ES-I3 (cell line): Measurements from ENCODE around the gene SDK2.

Experiments
- H3K36me3 ChIP-seq: 2 replicates; pipeline ENCODE4 v1.6.1; 2013; ENCODE audit warnings: mild to moderate bottlenecking, low read length, control low read depth, moderate library complexity; ENCODE audit not compliant: insufficient read depth
- H3K4me1 ChIP-seq: 2 replicates; pipeline ENCODE4 v1.6.1; 2013; ENCODE audit warnings: mild to moderate bottlenecking, control low read depth, low read length; ENCODE audit not compliant: insufficient read depth
- H3K9ac ChIP-seq: 2 replicates; pipeline ENCODE4 v1.6.1; 2013; ENCODE audit warnings: low read depth, mild to moderate bottlenecking, low read length, moderate library complexity
- H3K9me3 ChIP-seq: 2 replicates; pipeline ENCODE4 v1.6.1; 2013; ENCODE audit warnings: mild to moderate bottlenecking, low read length, moderate library complexity; ENCODE audit not compliant: control insufficient read depth, insufficient read depth

The SDK2 gene

DNA sequence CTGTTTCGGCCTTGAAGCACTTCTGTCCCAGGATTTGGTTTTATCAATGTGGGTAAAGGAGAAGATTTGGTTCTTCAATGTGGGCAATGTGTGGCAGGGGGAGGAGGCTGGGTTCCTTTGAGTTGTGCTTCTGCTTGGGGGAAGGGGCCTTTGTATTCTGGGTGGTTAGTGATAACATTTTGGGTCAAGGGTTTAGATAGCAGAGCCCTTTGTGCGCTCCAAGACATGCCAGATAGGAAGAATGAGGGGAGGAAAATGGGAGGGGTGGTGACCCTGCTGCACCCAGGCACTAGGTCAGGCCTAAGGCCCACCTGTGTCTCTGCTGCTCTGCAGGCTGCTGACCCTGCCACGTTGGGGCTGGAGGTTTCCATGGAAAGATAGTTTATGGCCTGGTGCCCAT is 292.5 kb downstream of the SDK2 start:
- peaks cover 28% of the 10 kb centered on the region; the same call in 1 of the 2 replicates for H3K4me1 ChIP-seq
- no peak overlapping the region for H3K9ac ChIP-seq
- no peaks in the 10 kb centered on the region for H3K9me3 ChIP-seq
- no peaks in the 10 kb centered on the region for H3K36me3 ChIP-seq

DNA sequence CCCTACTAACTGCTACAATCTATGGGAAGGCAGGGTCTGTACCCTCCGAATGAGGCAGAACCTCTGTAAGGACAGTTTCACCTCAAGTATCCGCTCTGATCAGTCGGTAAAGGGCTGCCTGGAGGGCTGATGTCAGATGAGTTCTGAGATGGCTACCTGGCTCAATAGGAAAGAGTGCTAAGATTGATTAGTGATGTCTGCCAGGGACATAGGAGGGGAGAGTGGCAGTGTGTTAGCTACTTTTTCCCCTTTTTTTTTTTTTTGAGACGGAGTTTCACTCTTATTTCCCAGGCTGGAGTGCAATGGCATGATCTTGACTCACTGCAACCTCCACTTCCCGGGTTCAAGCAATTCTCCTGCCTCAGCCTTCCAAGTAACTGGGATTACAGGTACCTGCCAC is 293.4 kb downstream of the SDK2 start:
- H3K9me3 ChIP-seq, result no peaks in the 10 kb centered on the region
- no peaks in the 10 kb centered on the region for H3K36me3 ChIP-seq
- H3K9ac ChIP-seq, result no peak overlapping the region
- H3K4me1 ChIP-seq, result peaks cover 22% of the 10 kb centered on the region; the same call in 1 of the 2 replicates

DNA sequence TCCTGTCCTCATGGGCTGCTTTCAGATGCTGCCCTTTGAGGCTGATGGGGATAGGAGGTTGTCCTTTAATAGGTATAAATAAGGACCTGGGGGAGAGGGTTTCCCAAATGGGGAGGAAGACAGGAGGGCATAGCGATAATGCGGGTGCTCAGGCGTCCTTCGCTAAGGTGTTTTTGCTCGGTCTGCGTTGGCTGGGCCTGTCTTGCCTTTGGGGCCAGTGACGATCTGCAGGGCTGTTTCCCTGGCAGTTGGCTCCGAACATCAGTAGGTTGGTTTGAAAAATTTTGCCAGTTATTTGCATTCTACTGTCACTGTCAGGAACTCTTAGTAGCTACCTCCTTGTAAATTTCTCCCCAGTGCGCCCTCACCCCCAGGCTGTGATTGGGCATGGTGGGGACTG is 294.6 kb downstream of the SDK2 start:
- peaks cover 21% of the 10 kb centered on the region; the same call in 1 of the 2 replicates for H3K4me1 ChIP-seq
- H3K9ac ChIP-seq, result no peak overlapping the region
- no peaks in the 10 kb centered on the region for H3K36me3 ChIP-seq

DNA sequence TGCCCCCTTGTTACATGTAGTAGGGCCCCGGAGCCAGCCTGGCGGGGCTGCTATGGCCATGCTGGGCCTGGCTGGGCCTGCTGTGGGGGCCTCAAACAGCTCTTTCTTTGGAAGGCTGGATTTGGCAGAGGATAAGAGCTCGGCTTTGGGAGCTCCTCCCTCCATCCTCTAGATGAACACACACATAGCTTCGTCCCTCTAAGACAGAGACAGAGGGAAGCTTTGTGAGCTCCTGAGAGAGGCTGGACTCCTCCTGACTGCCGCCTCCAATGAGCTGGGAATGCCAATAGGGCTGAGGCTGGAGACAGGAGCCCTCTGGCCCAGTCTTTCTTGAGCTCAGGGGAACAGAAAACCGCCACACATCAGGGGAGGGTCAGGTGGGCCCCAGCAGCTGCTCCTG is 295.1 kb downstream of the SDK2 start:
- H3K4me1 ChIP-seq, result peaks cover 26% of the 10 kb centered on the region
- no peaks in the 10 kb centered on the region for H3K36me3 ChIP-seq
- no peak overlapping the region for H3K9ac ChIP-seq
- no peaks in the 10 kb centered on the region for H3K9me3 ChIP-seq

More for the DNA sequence above, 294.6 kb downstream of the SDK2 start:
- H3K9me3 ChIP-seq, result no peaks in the 10 kb centered on the region

DNA sequence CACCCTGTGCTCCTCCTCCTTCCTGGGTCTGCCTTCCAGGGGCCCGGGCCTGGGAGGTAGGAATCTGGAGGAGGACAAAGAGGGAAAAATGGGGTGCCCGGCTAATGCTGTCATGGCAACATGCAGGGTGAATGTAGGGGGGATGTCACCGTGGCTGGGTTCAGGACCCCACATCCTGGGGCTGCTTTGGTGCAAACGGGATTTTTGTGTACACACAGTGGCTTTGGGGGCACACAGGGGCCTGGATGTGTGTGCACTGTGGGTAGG is 295.5 kb downstream of the SDK2 start:
- Histone ChIP-seq H3K36me3 (no peaks in the 10 kb centered on the region), H3K9me3 (no peaks in the 10 kb centered on the region), H3K4me1 (peaks cover 30% of the 10 kb centered on the region), H3K9ac (no peak overlapping the region)

DNA sequence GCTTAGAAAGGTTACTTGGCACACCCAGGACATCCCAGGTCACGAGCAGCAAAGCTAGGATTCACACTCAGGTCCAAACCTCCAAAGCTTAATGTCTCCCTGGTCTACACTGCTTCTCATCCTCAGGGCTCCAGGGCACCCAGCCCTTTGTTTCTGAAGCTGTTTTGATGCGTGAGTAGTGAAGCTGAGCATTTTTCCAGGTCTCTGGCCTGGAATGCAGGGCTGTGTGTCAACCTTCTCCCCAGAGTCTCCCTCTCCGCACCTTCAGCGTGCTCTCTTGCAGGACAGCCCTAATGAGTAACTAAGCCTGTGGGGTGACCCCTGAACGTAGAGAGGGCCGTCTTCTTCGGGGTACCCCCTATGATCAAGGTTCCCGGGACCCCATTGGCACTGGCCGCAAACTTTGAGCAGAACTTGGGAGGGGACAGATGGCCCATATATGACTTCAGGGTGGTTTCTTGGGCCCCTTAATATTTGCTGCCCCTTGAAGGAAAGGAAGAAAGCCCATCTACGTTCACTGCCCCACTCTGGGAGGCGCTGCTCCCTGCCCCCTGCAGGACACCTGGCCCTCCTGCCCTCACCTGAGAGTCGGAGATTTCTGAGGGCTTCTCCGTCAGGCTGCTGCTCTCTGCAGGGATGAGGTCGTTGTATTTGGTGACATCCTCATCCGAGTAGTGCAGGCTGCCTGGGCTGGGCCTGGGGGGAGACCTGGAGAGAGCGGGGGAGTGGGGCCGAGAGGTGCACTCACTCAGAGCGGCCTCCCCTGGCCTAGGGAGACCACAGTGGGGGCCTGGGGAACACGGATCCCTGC is 296.0 kb downstream of the SDK2 start:
- H3K36me3 ChIP-seq, result no peaks in the 10 kb centered on the region
- H3K9ac ChIP-seq, result no peak overlapping the region
- peaks cover 34% of the 10 kb centered on the region for H3K4me1 ChIP-seq
- no peaks in the 10 kb centered on the region for H3K9me3 ChIP-seq

DNA sequence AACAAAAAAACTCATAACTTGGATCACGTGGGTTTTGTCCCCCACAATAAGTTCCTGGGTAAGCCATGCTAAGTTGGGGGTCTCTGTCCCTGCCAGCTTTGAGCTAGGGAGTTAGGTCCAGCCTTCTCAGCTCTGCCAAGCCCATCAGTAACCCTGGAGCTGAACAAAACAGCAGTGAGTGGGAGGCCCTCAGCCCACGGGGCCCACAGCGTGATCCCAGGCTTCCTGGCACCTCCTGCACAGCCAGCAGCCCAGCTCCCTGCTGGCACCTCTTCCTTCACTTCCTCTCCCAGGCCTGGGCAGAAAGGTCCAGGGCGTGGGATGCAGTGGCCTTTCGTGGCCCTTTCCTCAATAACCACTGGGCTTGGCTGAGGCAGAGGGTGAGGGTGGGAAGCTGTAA is 296.9 kb downstream of the SDK2 start:
- Histone ChIP-seq H3K9ac (no peak overlapping the region), H3K36me3 (no peaks in the 10 kb centered on the region), H3K9me3 (no peaks in the 10 kb centered on the region), H3K4me1 (peaks cover 34% of the 10 kb centered on the region)

DNA sequence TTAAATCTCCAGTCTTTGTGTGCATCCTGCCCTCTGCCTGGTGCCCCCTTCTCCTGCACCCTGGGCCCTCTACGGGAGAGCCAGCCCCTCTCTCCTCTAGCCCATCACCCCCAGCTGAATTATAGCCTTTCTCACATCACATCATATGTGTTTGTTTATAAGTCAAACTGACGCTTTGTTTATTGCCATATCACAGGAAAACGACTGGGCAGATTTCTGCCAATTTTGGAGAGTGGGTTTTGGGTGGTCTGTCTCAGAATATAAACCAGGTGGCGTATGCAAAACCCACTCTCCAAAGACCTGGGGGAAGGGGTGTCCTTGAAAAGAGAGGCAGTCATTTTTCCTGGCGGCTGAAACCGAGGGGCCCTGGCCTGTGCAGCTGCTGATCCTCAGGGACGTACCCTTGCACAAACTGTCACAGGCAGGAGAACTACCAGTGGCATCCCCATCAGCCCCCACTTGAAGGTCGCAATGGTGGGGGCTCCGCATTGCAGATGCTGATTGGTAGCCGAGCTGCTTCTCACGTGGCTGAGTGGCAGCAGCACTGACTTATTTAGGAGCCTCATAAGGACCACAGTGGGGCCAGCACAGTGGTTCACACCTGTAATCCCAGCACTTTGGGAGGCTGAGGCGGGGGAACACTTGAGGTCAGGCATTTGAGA is 297.6 kb downstream of the SDK2 start:
- Histone ChIP-seq H3K9me3 (no peaks in the 10 kb centered on the region), H3K9ac (no peak overlapping the region), H3K36me3 (no peaks in the 10 kb centered on the region), H3K4me1 (peaks cover 34% of the 10 kb centered on the region)

DNA sequence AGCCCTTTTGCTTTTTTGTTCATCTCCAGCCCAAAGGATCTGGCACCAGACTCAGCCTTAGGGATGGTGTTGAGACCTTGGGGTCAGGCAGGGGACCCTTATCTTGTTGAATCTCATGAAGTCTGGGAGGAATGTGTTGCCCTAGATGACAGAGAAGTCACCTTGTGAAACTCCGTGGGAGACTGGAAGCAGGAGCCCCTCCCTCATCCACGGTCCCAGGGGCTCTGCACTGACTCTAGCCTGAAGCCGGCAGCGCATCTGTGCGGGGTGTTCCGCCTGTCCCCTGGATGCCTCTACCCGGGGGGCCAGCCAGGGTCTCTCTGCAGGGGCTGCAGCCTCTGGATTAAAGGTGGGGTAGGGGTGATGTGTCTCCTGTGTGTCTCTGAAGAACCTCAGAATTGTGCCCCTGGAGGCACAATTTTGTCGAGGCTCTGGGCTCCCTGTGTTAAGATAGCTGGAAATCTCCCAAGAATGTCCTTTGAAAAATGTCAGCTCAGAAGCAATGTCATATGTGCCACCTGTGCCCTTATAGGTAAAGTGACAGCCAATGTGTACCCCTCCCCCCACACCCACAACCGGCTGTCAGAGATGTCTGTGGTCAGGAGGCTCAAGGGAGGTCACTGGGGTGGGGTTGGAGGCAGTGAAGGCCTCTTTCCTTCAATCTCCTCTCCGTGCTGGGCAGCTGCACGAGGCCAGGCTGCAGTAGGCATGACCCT is 300.3 kb downstream of the SDK2 start:
- H3K9me3 ChIP-seq, result no peaks in the 10 kb centered on the region
- H3K4me1 ChIP-seq, result peaks cover 33% of the 10 kb centered on the region
- H3K9ac ChIP-seq, result peak overlapping the region; percentile 39
- no peaks in the 10 kb centered on the region for H3K36me3 ChIP-seq

DNA sequence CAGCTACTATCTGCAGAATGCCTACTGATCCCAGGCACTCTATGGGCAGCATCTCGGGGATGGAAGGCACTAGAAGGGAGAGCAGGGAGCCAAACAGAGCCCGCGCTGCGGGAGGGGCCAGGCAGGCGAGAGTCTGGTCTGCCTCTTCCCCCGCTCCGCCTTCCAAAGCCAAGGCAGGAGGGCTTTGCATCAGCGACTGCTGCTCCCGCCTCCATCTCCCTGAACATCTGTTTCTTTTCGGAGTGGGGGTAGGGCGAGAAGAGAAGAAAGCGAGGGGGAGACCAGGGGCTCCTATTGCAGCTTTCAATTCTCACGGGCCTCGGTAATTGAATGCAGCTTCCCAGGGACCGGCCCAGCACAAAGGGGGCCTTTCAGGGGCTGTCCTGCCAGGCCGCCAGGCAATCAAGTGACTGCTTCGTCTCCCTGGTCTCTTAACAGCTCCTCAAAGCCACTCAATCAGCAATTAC is 301.0 kb downstream of the SDK2 start:
- Histone ChIP-seq H3K9me3 (no peaks in the 10 kb centered on the region), H3K4me1 (peaks cover 26% of the 10 kb centered on the region), H3K36me3 (no peaks in the 10 kb centered on the region), H3K9ac (peak overlapping the region; percentile 39)

DNA sequence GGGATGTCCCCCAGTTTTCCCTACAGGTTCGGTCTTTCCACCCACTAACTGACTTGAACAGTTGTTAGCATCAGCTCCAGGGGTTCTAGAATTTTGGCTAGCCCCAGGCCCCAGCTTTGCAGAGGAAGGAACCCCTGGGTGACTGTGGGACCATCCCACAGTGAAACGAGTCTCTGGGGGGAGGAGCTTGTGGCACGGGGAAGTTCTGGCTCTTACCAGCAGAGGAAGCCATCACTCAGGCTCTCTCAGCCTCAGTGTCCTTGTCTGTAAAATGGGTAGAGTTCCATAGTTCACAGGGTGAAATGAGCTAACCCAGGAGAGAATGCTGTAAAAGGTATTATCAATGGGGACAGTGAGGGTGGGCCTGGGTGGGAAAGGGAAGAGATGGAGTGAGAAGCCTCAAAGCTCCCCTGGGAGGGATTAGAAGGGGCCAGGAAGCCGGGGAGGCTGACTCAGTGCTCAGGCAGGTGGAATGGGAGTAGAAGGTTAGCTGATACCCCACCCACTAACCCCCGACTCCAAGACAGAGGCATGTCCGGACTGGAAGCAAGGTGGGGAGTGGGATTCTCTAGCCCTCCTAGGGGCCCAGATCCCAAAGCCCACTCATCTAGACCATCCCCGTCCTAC is 301.6 kb downstream of the SDK2 start:
- peaks cover 21% of the 10 kb centered on the region for H3K4me1 ChIP-seq
- no peaks in the 10 kb centered on the region for H3K9me3 ChIP-seq
- H3K9ac ChIP-seq, result peak overlapping the region; percentile 41
- no peaks in the 10 kb centered on the region for H3K36me3 ChIP-seq

DNA sequence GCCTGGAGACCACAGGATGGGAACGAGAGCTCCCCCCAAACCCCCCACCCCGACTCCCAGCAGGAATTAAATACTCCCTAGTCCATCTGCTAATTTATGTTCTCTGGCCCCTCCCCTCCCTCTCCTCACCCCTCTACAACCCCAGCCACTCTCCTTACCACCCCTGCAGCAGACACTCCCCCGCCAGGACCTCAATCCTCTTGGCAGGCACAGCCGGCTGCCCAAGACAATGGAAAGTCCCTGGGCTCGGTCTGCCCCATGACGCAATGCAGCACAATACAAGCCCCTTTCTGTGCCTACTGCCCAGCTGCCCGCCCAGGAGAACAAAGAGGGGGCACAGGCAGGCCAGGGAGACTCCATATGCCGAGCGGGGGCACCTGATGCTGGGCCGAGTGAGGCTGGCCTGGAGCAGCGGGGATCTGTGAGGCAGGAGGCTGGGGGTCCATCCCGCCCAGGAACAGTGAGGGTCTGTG is 302.2 kb downstream of the SDK2 start:
- Histone ChIP-seq H3K9ac (peak overlapping the region; percentile 41), H3K36me3 (no peaks in the 10 kb centered on the region), H3K4me1 (peaks cover 27% of the 10 kb centered on the region), H3K9me3 (no peaks in the 10 kb centered on the region)

DNA sequence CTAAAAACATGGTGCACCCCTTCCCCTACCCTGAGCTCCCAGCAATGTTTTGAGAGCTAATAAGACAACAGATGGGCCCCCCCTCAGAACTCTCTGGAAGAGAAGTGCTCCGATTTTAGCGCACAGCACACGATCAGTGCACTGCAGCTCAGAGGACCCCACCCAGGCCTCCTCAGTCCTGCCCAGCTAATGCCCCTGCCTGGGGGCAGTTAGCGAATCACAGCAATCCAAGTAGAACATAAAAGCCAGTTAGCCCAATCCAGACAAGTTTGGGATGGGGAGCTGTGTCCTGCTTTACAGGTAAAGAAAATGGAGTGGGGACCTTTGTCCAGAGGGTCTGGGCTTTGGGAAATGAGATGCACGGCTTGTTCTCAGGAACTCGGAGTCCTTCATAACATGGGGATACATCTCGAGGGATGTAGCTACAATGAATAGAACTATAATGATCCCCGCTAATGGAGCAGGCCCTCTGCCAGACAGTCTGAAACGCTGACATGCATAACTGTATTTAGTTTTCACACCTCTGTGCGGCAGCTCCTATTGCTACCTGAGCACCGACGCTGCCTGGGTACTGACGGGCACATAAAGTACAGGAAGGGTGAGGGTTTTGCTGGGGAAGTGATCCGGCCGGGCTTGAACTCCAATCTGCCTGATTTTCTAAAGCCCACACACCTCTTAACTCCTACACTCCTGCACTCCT is 302.7 kb downstream of the SDK2 start:
- Histone ChIP-seq H3K36me3 (no peaks in the 10 kb centered on the region), H3K9ac (no peak overlapping the region), H3K9me3 (no peaks in the 10 kb centered on the region), H3K4me1 (peaks cover 31% of the 10 kb centered on the region)

DNA sequence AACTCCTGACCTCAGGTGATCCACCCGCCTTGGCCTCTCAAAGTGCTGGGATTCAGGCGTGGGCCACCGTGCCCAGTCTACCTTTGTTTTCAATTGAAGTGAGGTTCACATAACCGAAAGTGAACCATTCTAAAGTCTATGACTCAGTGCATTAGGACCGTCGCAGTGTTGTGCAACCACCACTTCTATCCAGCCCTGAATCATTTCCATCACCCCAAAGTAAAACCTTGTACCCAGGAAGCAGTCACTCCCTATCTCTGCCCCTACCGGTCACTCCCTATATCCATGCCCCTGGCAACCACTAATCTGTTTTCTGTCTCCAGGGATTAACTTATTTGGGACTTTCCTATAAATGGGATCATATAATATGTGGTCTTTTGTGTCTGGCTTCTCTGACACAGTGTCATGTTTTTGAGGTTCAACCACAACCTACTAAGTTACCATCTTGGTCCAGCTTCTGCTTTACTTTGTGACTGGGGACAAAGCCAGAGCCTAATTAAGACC is 304.1 kb downstream of the SDK2 start:
- Histone ChIP-seq H3K9me3 (no peaks in the 10 kb centered on the region), H3K4me1 (peaks cover 36% of the 10 kb centered on the region), H3K9ac (no peak overlapping the region), H3K36me3 (no peaks in the 10 kb centered on the region)
